Anterior cingulate cortex (tissue), 58 donors: ENCODE measurements around the gene CNOT10.
A peak's percentile ranks its signal among the peaks of the same experiment; 100 is the strongest.
"Not testable (repeated sequence)": the region's sequence is repeated elsewhere in the genome, so short reads cannot be mapped to it uniquely, and the experiment has no call there.

Experiments
- DNase-seq, 58 donors: peaks; one replicate each; lab custom pipeline; 2025; lab: John Stamatoyannopoulos, UW

Gene CNOT10

GRCh38 chr3:32684800-32685542 is at the start of gene CNOT10:
CNOT10 (plus strand) TSS chr3:32685188; CDS start chr3:32685461, 273 bp downstream.
- peak; percentile 65 to 97 (median 94) for DNase-seq

- no peak for DNase-seq
Observed at GRCh38 chr3:32640939-32641338, 44.0 kb upstream of the CNOT10 start.

DNA sequence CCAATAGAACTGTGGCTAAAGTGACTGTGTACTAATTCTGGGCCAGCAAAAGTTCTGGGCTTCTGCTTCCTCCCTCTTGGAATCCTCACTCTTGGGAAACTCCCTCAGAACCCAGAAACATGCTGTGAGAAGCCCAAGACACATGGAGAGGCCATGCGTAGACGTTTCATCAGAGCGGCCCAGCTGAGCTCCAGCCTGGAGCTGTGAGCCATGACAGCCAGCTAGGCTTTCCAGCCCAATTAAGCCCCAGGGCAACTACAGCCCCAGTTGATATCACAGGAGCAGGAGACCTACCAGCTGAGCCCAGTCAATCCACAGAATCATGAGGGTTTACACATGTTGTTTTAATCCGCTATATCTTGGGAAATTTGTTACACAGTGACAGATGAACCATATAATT is 43.6 kb upstream of the CNOT10 start:
- DNase-seq: no peak

- DNase-seq: no peak
Observed at GRCh38 chr3:32643354-32643753, 41.6 kb upstream of the CNOT10 start.

DNA sequence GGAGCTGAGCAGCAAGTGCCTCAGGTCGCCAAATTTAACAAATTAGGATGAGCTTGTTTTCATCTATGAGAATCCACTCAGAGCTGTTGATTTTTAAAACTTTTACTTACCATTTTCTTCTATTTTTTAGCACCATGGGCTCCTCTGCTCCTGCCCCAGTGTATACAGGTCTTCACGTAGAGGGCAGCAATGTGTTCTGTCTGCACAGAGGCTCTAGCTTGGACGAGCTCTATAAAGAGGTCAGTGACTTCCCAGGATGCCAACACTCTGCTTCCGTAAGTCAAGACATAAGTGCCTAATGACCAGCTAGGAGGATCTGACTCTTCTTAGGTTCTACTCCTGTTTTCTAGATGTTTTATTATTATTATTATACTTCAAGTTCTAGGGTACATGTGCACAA is 41.2 kb upstream of the CNOT10 start:
- no peak for DNase-seq

DNA sequence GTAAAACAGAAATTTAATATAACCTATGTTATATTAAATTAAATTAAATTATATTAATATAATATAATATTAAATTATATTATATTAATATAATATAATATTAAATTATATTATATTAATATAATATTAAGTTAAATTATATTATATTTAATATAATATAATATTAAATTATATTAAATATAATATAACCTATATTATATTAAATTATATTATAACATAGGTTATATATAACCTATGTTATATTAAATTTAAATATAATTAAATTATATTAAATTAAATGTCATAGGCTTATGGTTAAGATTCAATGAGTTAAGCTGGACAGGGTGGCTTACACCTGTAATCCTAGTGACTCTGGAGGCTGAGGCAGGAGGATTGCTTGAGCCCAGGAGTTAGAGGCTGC is 40.6 kb upstream of the CNOT10 start:
- no peak for DNase-seq

DNA sequence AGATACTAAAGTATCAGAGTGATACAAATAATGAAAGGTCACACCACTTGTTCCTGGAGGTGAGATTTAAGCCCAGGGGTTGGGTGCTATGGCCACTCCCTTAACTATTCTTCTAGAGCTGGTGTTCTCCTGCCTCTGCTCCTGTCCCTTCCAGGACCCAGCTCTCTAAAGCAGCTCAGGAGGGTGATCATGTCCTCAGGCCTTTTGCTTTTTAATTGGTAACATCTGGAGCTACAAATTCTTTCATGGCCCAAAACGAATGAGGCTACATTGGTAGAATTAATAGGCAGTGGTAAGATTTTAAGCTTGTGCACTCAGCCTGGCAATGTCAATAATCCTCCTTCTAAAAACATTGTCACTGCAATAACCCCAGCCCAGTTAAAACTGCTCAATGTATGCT is 38.2 kb upstream of the CNOT10 start:
- no peak for DNase-seq

- not testable (repeated sequence) for DNase-seq
Observed at GRCh38 chr3:32652337-32653100, 32.5 kb upstream of the CNOT10 start.

DNA sequence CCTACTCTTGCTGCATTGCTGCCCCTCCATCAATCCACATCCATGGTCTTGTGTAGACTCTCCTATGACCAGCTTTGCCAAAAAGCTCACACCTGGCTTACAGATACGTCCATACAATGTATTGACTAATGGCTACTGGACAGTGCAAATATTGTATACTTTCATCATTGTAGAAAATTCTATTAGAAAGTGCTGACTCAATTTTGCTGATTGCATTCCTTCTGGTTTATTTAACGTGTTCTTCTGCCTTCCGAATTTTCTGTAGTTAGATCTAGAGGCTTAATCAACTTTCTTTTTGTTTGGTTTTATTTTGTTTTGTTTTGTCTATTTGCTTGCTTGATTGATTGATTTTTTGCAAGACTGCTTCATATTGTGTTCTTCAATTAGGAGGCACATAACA is 29.8 kb upstream of the CNOT10 start:
- DNase-seq: no peak

GRCh38 chr3:32660634-32661033 is 24.4 kb upstream of the CNOT10 start:
- DNase-seq: no peak

DNA sequence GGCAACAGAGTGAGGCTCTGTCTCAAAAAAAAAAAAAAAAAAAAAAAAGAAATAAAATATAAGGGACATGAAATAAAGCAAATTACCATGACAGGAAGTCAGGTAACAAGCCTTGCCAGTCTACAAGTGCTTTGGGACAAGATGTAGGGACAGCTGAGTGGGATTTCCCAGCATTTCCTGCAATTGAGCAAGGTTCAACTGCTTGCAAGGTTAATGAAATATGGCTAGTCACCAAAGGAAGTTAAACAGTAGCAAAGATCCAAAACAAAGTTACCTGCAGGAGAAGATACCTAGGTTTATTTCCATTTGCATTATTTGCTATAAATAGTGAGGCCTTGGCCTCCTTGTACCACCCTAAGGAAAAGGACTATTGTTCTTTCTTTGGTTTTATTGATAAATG is 22.3 kb upstream of the CNOT10 start:
- DNase-seq: no peak

- peak in 2 of 58 donors; percentile 0 to 2 for DNase-seq
Observed at GRCh38 chr3:32664630-32665075, 20.3 kb upstream of the CNOT10 start.

GRCh38 chr3:32667072-32667582 is 17.9 kb upstream of the CNOT10 start:
- no peak for DNase-seq

- DNase-seq: not testable (repeated sequence)
Observed at GRCh38 chr3:32669226-32669625, 15.8 kb upstream of the CNOT10 start.

DNA sequence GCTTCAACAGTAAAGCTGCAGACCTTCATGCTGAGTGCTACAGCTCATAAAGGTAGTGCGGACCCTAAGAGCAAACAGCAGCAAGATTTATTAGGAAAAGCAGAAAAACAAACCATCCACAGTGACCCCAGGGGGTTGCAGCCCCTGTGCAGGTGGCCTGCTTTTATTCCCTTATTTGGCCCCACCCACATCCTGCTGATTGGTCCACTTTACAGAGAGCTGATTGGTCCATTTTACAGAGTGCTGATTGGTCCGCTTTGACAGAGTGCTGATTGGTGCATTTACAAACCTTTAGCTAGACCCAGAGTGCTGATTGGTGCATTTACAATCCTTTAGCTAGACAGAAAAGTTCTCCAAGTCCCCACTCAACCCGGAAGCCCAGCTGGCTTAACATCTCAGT is 11.3 kb upstream of the CNOT10 start:
- DNase-seq: not testable (repeated sequence)

GRCh38 chr3:32675164-32675563 is 9.8 kb upstream of the CNOT10 start:
- no peak for DNase-seq

GRCh38 chr3:32675650-32676049 is 9.3 kb upstream of the CNOT10 start:
- DNase-seq: no peak

- DNase-seq: no peak
Observed at GRCh38 chr3:32681811-32682210, 3.2 kb upstream of the CNOT10 start.

DNA sequence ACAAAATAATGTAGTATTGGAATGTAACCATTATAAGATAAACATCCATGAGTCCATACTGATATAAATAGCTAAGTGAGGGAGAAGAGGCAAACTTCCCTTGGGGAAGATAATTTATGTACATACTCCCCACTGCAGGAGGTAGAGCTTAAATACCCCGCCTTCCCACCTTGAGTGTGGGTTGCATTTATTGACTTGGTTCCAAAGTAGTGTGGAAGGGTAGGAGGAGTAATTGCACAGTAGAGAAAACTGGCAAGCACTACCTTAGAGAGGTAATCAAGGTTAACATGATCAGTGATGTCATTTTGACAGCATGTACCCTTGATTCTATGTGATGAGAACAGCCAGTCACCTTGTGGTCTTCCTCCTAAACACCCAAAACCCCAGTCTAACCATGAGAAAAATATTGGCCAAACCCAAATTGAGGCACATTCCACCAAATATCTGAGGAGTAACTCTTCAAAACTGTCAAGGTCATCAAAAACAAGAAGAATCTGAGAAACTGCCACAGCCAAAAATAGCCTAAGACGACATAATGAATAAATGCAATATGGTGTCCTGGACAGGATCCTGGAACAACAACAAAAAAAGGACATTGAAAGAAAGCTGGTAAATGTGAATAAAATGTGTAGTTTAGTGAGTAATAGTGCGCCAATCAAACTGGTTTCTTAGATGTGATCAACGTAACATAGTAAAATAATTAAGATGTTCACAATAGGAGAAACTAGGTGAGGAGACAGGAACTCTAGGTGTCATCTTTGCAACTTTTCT is 774 bp upstream of the CNOT10 start:
- no peak for DNase-seq

GRCh38 chr3:32685543-32686185 is 676 bp downstream of the CNOT10 start:
- peak in 6 of 58 donors; percentile 11 to 40 (median 26) for DNase-seq
